ENCODE results near the gene ZNF648.
"Not testable (repeated sequence)": the region's sequence is repeated elsewhere in the genome, so short reads cannot be mapped to it uniquely, and the experiment has no call there.

ZNF648 gene

DNA sequence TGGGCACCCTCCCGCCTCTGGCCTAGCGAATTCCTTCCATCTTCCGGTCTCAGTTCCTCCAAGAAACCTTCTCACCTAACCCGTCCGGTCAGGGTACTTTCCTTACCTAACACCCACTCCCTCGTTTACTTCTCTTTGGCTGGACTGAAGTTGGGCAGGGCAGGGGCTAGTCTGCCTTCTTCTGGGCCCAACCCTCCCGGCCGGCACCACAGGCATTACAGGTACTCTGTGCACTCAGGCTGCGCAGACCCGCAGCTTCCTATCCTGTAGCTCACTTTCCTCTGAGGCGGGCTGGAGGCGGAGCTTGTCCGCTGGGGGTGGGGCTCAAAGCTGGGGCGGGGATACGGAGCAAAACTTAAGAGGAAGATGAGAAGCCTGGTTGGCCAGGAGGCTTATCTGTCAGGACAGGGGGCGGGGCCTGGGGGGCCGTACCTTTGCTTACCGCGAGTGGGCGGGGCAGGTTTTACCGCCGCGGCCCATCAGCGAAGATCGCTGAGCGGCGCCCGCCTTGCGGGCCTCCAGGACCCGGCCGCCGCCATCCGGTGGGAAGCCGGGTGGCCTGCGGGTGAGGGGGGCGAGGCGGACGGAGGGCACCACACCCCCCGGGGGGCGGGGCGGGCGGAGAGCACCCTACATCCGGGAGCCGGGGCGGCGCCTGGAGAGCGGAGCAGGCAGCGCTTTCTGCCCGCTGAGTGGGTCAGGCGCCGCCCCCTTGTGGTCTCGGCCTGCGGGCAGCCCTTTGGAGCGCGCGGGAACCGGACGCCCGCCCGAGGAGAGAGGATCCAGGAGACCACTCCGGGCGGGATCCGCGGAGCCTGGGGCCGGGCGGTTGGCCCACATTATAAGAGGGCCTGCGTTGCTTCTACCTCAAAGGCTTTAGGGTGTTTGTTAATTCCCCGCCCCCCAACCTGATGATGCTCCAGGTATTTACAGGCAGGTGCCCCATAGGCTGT, 31.9 kb downstream of the ZNF648 start:
- H3K9ac ChIP-seq (ENCODE audit: insufficient read length), result peak overlapping the region; percentile 37
- no peaks in the 10 kb centered on the region for H3K9me3 ChIP-seq (ENCODE audit: low read depth, low read length)
- H3K4me3 ChIP-seq, result peak overlapping the region; percentile 84
- H3K36me3 ChIP-seq (ENCODE audit: insufficient read depth, low read length), result no peaks in the 10 kb centered on the region
- TF ChIP-seq EZH2 (IDR thresholded peaks at IDR 0.05) (no peak), POLR2AphosphoS5 (IDR thresholded peaks at IDR 0.05; ENCODE audit: borderline replicate concordance, low read depth, low read length) (0 out of 2 replicates have a peak, but pooled peaks have one; percentile 28)
- H3K27ac ChIP-seq, result no peak overlapping the region
- DNase-seq (ENCODE audit: low read depth, low spot score), result peak; percentile 37

DNA sequence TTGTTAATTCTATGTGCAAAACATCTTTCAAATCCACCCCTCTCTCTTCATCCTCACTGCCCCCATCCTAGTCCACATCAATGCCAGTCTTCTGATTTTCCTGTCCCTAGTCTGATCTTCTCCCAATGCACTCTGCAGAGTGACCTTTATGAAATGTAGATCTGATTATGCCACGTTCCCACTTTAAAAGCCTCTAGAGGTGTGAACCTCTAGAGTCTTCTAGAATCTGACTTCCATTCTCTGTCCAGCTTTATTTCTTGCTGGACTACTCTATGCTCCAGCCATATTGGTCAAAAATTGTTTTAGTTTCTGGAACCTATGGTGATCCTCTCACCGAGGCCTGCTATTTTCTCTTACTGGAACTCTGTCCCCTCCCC, 32.5 kb downstream of the ZNF648 start:
- Histone ChIP-seq H3K36me3 (ENCODE audit: insufficient read depth, low read length) (no peaks in the 10 kb centered on the region), H3K27ac (no peak overlapping the region), H3K9me3 (ENCODE audit: low read depth, low read length) (no peaks in the 10 kb centered on the region), H3K4me3 (peak overlapping the region; percentile 84), H3K9ac (ENCODE audit: insufficient read length) (no peak overlapping the region)
- TF ChIP-seq EZH2 (IDR thresholded peaks at IDR 0.05), result no peak
- no peak for TF ChIP-seq FOXP2 (optimal IDR thresholded peaks at IDR 0.05; ENCODE audit: control extremely low read depth, extremely low read length, insufficient read depth)
- TF ChIP-seq POLR2AphosphoS5 (IDR thresholded peaks at IDR 0.05; ENCODE audit: borderline replicate concordance, low read depth, low read length), result no peak
- no peak for DNase-seq (ENCODE audit: low read depth, low spot score)

DNA sequence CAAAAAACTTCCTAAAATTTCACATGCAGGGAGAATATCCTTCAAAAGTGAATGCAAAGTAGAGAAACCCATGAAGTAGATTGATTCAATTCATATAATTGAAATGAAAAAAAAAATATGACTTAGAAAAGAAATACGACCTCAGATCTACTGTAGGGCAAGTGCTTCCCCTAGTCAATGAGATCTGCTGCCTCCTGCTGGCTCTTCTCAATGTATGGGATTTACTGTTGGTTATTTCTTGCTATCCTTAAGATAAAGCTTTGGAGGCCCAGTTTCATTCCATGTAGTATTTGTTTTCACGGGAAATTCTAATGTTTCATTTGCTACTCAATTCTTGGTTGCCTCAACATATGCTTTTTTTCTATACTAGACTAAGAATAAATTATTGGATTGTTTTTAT, 46.2 kb downstream of the ZNF648 start:
- H3K4me3 ChIP-seq, result no peak overlapping the region
- no peaks in the 10 kb centered on the region; the same call in 1 of the 2 replicates for H3K9me3 ChIP-seq (ENCODE audit: low read depth, low read length)
- H3K27ac ChIP-seq, result no peak overlapping the region
- TF ChIP-seq POLR2AphosphoS5 (IDR thresholded peaks at IDR 0.05; ENCODE audit: borderline replicate concordance, low read depth, low read length) (no peak), FOXP2 (optimal IDR thresholded peaks at IDR 0.05; ENCODE audit: control extremely low read depth, extremely low read length, insufficient read depth) (no peak), EZH2 (IDR thresholded peaks at IDR 0.05) (no peak)
- no peak overlapping the region for H3K9ac ChIP-seq (ENCODE audit: insufficient read length)
- DNase-seq (ENCODE audit: low read depth, low spot score), result no peak
- no peaks in the 10 kb centered on the region for H3K36me3 ChIP-seq (ENCODE audit: insufficient read depth, low read length)

DNA sequence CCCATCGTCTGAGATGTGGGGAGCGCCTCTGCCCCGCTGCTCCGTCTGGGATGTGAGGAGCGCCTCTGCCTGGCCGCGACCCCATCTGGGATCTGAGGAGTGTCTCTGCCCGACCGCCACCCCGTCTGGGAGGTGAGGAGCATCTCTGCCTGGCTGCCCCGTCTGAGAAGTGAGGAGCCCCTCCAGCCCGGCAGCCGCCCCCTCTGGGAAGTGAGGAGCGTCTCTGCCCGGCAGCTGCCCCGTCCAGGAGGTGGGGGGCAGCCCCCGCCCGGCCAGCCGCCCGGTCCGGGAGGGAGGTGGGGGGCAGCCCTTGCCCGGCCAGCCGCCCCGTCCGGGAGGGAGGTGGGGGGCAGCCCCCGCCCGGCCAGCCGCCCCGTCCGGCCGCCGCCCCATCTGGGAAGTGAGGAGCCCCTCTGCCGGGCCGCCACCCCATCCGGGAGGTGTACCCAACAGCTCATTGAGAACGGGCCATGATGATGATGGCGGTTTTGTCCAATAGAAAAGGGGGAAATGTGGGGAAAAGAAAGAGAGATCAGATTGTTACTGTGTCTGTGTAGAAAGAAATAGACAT, 50.6 kb downstream of the ZNF648 start:
- not testable (repeated sequence) for H3K9me3 ChIP-seq (ENCODE audit: low read depth, low read length); H3K36me3 ChIP-seq (ENCODE audit: insufficient read depth, low read length); H3K27ac ChIP-seq; H3K9ac ChIP-seq (ENCODE audit: insufficient read length); H3K4me3 ChIP-seq; DNase-seq (ENCODE audit: low read depth, low spot score)

DNA sequence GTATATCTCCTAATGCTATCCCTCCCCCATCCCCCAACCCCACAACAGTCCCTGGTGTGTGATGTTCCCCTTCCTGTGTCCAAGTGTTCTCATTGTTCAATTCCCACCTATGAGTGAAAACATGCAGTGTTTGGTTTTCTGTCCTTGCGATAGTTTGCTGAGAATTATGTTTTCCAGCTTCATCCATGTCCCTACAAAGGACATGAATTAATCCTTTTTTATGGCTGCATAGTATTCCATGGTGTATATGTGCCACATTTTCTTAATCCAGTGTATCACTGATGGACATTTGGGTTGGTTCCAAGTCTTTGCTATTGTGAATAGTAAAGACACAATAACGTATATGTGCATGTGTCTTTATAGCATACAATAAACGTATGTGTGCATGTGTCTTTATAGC, 56.1 kb downstream of the ZNF648 start:
- not testable (repeated sequence) for H3K9ac ChIP-seq (ENCODE audit: insufficient read length); H3K36me3 ChIP-seq (ENCODE audit: insufficient read depth, low read length); H3K4me3 ChIP-seq; H3K27ac ChIP-seq; H3K9me3 ChIP-seq (ENCODE audit: low read depth, low read length); DNase-seq (ENCODE audit: low read depth, low spot score)

DNA sequence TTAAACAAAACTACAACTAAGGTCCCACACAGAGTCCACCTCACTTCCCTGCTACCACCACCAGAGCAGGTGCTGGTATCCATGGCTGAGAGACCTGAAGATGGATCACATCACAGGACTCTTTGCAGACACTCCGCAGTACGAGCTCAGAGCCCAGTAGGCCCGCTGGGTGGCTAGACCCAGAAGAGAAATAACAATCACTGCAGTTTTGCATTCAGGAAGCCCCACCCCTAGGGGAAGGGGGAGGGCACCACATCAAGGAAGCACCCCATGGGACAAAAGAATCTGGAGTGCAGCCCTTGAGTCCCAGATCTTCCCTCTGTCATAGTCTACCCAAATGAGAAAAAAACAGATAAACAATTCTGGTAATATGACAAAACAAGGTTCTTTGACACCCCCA, 56.9 kb downstream of the ZNF648 start:
- no peak overlapping the region for H3K9ac ChIP-seq (ENCODE audit: insufficient read length)
- no peaks in the 10 kb centered on the region for H3K36me3 ChIP-seq (ENCODE audit: insufficient read depth, low read length)
- H3K9me3 ChIP-seq (ENCODE audit: low read depth, low read length), result no peaks in the 10 kb centered on the region

More for the DNA sequence above, 56.9 kb downstream of the ZNF648 start:
- DNase-seq (ENCODE audit: low read depth, low spot score), result no peak
- no peak overlapping the region for H3K4me3 ChIP-seq
- TF ChIP-seq POLR2AphosphoS5 (IDR thresholded peaks at IDR 0.05; ENCODE audit: borderline replicate concordance, low read depth, low read length) (no peak), FOXP2 (optimal IDR thresholded peaks at IDR 0.05; ENCODE audit: control extremely low read depth, extremely low read length, insufficient read depth) (no peak)
- H3K27ac ChIP-seq, result no peak overlapping the region
